Endometrium (tissue), 2 donors: ENCODE data around the gene TRERF1.

Source experiments
- FAIRE-seq: peaks from 2 replicates; lab custom pipeline; 2012; peaks lifted over from hg19 to GRCh38; lab: Jason Lieb, UNC
- donor health status: control.
- donor health status: control.

TRERF1 gene

GRCh38 chr6:42269974-42270510 is 181.7 kb downstream of the TRERF1 start:
- no peak for FAIRE-seq

GRCh38 chr6:42269553-42269952 is 182.2 kb downstream of the TRERF1 start:
- FAIRE-seq, result no peak

- FAIRE-seq, result no peak
These were observed 182.9 kb downstream of the TRERF1 start for GRCh38 chr6:42268835-42269204.

GRCh38 chr6:42268016-42268834 is 183.5 kb downstream of the TRERF1 start:
- no peak for FAIRE-seq

- FAIRE-seq, result no peak
These were observed 185.2 kb downstream of the TRERF1 start for GRCh38 chr6:42266538-42266937.

- no peak for FAIRE-seq
These were observed 186.8 kb downstream of the TRERF1 start for GRCh38 chr6:42264852-42265390.

- no peak for FAIRE-seq
These were observed 187.4 kb downstream of the TRERF1 start for GRCh38 chr6:42264162-42264851.

- no peak for FAIRE-seq
These were observed 188.5 kb downstream of the TRERF1 start for GRCh38 chr6:42263165-42263728.

- FAIRE-seq, result no peak
These were observed 190.8 kb downstream of the TRERF1 start for GRCh38 chr6:42260972-42261371.

GRCh38 chr6:42260396-42260888 is 191.3 kb downstream of the TRERF1 start:
- no peak for FAIRE-seq

- no peak for FAIRE-seq
These were observed 191.8 kb downstream of the TRERF1 start for GRCh38 chr6:42259841-42260395.

GRCh38 chr6:42259286-42259685 is 192.4 kb downstream of the TRERF1 start:
- FAIRE-seq, result no peak

GRCh38 chr6:42257614-42258013 is 194.1 kb downstream of the TRERF1 start:
- no peak for FAIRE-seq

GRCh38 chr6:42257063-42257462 is 194.7 kb downstream of the TRERF1 start:
- FAIRE-seq, result no peak

GRCh38 chr6:42255050-42255449 is 196.7 kb downstream of the TRERF1 start:
- FAIRE-seq, result no peak

- no peak for FAIRE-seq
These were observed 197.2 kb downstream of the TRERF1 start for GRCh38 chr6:42254505-42254904.

- FAIRE-seq, result no peak
These were observed 199.7 kb downstream of the TRERF1 start for GRCh38 chr6:42251911-42252637.

GRCh38 chr6:42251500-42251899 is 200.2 kb downstream of the TRERF1 start:
- no peak for FAIRE-seq

GRCh38 chr6:42250274-42250931 is 201.3 kb downstream of the TRERF1 start:
- no peak for FAIRE-seq

- no peak for FAIRE-seq
These were observed 202.4 kb downstream of the TRERF1 start for GRCh38 chr6:42249279-42249678.

GRCh38 chr6:42243046-42243445 is 208.7 kb downstream of the TRERF1 start:
- no peak for FAIRE-seq
